IMR-90 (cell line): ENCODE results near the gene DOCK2.

Experiments used
- BHLHE40 ChIP-seq: fragments of 150-350 bp; IDR thresholded peaks from 2 replicates; pipeline ENCODE4 v1.6.1; 2016; ENCODE audit warnings: mild to moderate bottlenecking, low read depth, low read length
- CEBPB ChIP-seq: IDR thresholded peaks from 2 replicates; pipeline ENCODE4 v1.6.1; 2012; ENCODE audit warnings: low read depth, low read length, improper control_type of control experiment
- CTCF ChIP-seq: conservative IDR thresholded peaks from 2 replicates; pipeline ENCODE4 v1.5.1; 2012; ENCODE audit warnings: mild to moderate bottlenecking, low read depth, low read length, improper control_type of control experiment
- FOS ChIP-seq: fragments of 150-350 bp; IDR thresholded peaks from 2 replicates; pipeline ENCODE4 v1.6.1; 2016; ENCODE audit warnings: low read depth, low read length
- MAFK ChIP-seq: IDR thresholded peaks from 2 replicates; pipeline ENCODE4 v1.6.1; 2012; ENCODE audit warnings: low read depth, low read length, improper control_type of control experiment
- MXI1 ChIP-seq: IDR thresholded peaks from 2 replicates; pipeline ENCODE4 v1.6.1; 2012; ENCODE audit warnings: low read depth, mild to moderate bottlenecking, low read length, moderate library complexity, borderline replicate concordance
- NFE2L2 ChIP-seq: fragments of 150-350 bp; IDR thresholded peaks from 2 replicates; pipeline ENCODE4 v1.6.1; 2016; ENCODE audit warnings: low read depth, mild to moderate bottlenecking, low read length
- POLR2A ChIP-seq: IDR thresholded peaks from 2 replicates; pipeline ENCODE4 v1.6.1; 2012; ENCODE audit warnings: mild to moderate bottlenecking, low read depth, low read length
- RAD21 ChIP-seq: IDR thresholded peaks from 2 replicates; pipeline ENCODE4 v1.6.1; 2012; ENCODE audit warnings: low read length, improper control_type of control experiment
- RCOR1 ChIP-seq: IDR thresholded peaks from 2 replicates; pipeline ENCODE4 v1.6.1; 2012; ENCODE audit warnings: mild to moderate bottlenecking, low read length, improper control_type of control experiment; ENCODE audit not compliant: insufficient replicate concordance
- RFX5 ChIP-seq: IDR thresholded peaks from 2 replicates; pipeline ENCODE4 v1.8.0; 2012; ENCODE audit warnings: low read depth, mild to moderate bottlenecking, low read length, moderate library complexity
- SMC3 ChIP-seq: fragments of 150-350 bp; IDR thresholded peaks from 2 replicates; pipeline ENCODE4 v1.6.1; 2016; ENCODE audit warnings: low read depth, mild to moderate bottlenecking, antibody characterized with exemption, low read length, moderate library complexity
- USF2 ChIP-seq: fragments of 150-350 bp; IDR thresholded peaks from 2 replicates; pipeline ENCODE4 v1.6.1; 2017; ENCODE audit warnings: mild to moderate bottlenecking, antibody characterized with exemption, low read length, low read depth

GRCh38 chr5:170076739-170077138 lies 439.7 kb downstream of the DOCK2 start:
- TF ChIP-seq RCOR1 (no peak), CTCF (no peak), USF2 (no peak), RFX5 (no peak), BHLHE40 (no peak), SMC3 (no peak), MXI1 (no peak), POLR2A (no peak), RAD21 (no peak), FOS (no peak), MAFK (no peak), CEBPB (no peak), NFE2L2 (no peak)
